ENCODE measurements around the gene PLEKHA4.
"Not testable (repeated sequence)": the region's sequence is repeated elsewhere in the genome, so short reads cannot be mapped to it uniquely, and the experiment has no call there.

DNA sequence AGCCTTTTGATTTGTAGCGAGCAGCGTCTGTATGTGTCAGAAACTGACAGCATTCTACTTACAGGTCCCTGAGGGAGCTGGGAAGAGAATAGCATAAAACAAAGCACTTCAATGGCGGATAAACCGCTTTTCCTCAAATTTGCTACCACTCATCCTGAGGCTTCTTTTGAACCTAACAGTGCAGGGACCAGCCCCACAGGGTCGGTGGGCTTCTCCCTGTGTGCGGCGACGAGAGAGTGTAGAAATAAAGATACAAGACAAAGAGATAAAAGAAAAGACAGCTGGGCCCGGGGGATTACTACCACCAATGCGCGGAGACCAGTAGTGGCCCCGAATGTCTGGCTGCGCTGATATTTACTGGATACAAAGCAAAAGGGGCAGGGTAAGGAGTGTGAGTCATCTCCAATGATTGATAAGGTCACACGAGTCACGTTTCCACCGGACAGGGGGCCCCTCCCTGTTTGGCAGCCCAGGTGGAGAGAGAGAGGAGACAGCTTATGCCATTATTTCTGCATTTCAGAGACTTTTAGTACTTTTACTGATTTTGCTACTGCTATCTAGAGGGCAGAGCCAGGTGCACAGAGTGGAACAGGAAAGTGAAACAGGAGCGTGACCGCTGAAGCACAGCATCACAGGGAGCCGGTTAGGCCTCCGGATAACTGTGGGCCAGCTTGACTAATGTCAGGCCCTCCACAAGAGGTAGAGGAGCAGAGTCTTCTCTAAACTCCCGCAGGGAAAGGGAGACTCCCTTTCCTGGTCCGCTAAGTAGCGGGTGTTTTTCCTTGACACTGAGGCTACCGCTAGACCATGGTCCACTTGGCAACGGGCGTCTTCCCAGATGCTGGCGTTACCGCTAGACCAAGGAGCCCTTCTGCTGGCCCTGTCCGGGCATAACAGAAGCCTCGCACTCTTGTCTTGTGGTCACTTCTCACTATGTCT lies 7.9 kb upstream of the PLEKHA4 start:
- not testable (repeated sequence) for TF ChIP-seq CTCF, POLR2A (IDR thresholded peaks at IDR 0.05)

Data from breast epithelium (tissue), 3 donors.